DMS 273 (cell line): ENCODE results near the gene POLE3.
"Not testable (repeated sequence)": the region's sequence is repeated elsewhere in the genome, so short reads cannot be mapped to it uniquely, and the experiment has no call there.

ENCODE experiments used
- DNase-seq: peaks from one replicate; lab custom pipeline; 2025; ENCODE audit not compliant: unreplicated experiment; lab: John Stamatoyannopoulos, UW

Gene POLE3

DNA sequence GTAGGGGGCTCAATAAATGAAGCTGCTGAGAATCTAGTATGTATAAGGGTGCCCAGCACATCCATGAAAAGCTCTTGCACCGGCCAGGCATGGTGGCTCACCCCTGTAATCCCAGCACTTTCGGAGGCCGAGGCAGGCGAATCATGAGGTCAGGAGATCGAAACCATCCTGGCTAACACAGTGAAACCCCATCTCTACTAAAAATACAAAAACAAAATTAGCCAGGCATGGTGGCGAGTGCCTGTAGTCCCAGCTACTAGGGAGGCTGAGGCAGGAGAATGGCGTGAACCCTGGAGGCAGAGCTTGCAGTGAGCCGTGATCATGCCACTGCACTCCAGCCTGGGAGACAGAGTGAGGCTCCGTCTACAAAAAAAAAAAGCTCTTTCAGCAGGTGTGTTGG is 4.1 kb downstream of the POLE3 start:
- not testable (repeated sequence) for DNase-seq

DNA sequence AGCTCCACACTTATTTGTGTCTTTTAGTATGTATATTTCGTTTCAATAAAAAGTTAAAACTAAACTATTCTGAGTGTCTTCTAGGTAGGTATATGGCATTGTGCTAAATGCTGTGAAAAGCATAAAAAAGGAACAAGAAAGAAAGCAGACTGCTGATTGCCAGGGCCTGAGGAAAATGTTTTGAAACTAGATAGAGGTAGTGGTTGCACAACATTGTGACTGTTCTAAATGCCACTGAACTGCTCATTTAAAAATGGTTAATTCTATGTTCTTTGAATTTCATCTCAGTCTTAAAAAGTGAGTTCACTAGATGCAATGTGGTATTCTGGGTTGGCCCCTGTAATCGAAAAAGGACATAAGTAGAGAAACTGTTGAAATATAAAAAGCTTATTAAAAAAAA is 6.8 kb downstream of the POLE3 start:
- DNase-seq: no peak

DNA sequence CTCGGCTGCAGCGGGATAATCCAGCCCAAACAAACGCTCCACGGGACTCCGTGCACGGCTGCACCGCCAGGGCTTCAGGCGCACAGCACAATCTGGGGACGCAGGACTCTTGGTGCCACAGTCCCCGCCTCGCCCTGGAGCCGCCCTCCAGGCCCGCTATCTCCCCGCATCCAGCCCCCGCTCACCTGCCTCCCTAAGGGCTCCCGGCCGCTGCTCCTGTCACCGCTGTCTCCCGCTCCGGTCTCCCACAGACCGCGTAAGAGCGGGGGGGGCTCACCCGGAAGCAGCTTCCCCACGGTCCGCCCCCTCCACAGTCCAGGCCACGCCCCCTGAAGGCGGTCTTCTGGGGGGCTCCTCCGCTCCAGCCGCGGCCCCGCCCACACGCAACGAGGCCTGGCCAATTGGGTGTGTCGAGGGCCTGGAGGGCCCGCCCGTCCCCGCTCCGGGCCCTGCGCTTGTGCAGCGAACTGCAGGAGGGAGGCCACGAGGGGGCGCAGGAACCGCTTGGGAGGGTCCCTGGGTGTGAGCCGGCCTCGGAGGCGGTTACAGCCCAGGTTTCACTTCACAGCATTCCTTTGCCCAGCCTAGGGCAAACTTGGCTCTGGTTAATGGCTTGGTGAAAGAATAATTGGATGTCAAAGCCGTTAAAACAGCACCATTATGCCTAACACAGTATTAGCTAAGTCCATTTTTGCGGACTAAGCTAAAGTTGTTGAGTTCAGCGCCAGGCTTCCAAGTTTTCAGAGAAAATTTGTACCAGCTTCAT is 9.3 kb downstream of the POLE3 start, which contains the start of gene ALAD:
Gene ALAD, minus strand, starts transcription at position 258 of the 766 bp plus-strand sequence. CDS start 7,725 bp downstream, outside the sequence.
- DNase-seq: peak; percentile 99

DNA sequence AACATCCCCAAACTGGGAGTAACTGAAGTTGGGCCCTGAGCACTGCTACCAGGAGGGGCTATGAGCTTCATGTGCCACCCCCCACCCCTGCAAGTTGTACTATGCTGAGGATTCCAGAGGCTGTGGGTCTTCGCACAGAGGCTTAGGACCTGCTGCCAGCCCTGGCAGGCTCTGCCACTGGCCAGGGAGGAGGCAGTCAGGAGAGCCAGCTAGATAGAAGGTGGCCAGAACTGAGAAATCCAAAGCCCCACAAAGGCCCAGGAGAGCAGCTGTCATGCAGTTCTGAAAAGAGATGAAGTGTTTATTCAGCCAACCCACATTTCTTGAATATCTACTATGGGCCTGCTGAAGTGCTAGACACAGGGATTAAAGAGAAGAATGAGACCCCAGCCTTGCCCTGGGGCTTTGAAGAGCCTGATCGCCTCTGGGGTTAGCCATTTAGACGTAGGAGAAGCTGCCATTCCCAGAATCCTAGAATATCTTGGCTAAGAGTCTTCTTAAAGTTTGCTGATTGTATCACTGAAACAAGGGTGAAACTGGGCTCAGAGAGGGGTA is 10.8 kb downstream of the POLE3 start:
- DNase-seq: no peak

DNA sequence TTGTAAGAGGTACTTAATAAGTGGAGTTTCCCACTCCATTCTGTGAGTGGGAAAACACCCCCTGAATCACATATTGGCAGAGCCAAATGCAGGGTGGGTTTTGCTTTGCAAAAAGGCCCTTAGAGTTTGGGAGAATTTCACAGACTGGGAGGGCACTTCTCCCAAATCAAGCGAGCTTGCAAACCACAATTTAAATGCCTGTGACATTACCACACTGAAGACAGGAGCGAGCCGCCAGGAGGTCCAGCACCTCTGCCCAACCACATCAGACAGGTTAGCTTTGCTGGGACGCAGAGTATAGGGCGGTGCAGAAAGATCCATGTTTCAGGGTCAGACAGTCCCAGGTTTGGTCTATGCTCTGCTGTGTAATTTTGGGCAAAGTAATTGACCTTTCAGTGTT is 11.7 kb downstream of the POLE3 start:
- no peak for DNase-seq

DNA sequence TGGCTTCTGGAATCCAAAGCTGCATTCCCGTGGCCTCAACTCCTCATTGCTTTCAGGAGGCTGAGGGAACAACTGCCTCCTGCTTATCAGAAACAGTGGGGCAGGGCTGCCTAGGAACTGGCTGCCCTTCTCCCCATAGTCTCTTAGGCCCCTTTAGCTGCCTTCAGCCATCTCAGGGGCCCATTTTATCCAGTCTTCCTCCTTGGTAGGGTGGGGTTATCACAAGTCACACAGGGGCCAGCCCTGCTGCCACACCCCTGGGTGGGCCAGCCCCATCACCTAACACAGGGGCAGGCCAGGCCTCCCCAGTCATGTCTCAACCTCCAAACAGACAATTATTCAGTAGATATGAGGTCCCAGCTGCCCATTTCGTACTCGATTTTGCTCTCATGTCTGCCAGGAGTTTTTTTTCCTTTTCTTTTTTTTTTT is 13.3 kb downstream of the POLE3 start:
- no peak for DNase-seq

DNA sequence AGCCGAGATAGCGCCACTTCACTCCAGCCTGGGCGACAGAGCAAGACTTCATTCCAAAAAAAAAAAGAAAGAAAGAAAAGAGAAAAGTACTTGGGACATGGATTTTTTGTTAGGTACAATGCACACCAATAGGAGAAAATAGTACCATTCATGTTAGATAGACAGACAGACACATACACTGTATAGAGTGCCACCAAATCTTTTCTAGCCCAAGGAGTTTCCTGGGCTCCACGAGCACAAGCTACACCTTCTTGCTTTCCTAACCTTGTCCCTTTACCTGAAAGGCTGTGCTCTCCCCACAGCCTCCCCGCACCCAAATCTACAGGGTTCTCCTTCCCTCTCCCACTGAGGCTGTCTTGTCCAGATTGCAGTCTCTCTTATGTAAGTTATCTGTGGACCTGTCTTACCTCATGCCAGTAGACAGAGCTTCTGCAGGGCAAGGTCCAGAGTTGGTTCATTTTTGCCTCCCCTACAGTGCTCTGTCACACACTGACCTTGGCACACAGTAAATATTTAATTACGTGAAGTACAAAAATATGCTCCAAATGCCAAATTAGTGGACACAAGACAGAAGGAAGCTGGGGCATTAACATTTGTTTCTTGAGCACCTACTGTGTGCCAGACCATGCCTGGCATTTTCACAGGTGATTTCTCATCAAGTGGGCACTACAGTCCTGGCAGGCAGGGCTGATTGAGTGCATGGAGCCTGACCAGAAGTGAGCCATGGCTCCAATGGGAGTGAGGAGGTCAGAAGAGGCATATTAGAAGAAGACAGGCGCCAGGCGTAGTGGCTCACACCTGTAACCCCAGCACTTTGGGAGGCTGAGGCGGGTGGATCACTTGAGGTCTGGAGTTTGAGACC is 15.2 kb downstream of the POLE3 start:
- no peak for DNase-seq

DNA sequence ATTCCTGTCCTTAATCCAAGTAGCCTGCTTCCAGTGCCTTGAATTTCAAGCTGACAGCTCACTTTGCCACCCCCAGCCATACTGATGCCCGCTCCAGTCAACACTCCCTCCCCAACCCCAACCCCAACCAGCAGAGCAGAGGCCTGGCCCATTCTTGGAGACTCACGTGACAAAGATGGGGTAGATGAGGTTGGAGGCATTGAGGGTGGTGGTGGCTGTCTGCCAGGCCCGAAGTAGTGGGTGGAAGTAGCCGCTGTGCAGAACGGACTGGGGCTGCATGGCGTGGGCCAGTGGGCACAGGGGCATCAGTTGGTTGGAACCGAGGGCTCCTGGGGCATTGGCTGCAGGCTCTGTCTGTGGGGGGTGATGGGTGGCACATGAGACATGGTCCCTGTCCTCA is 17.2 kb downstream of the POLE3 start:
- no peak for DNase-seq

DNA sequence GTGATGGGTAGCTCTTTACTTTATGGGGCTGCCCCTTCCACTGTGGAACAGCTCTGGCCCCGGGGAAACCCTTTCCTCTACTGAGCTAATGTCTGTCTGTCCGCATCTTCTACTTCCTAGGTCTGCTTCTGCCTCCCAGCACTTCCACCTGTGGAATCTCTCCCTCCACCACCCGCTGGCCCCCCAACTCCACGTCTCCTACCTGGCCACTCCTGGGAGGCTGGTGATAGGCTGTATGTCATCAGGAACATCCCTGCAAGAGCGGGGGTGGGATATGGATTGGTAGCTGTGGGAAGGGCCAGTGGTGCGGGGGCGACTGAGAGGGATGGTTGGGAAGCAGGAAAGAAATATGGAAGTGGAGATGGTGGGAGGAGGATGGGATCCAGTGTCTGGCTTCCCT is 18.6 kb downstream of the POLE3 start:
- DNase-seq: no peak

DNA sequence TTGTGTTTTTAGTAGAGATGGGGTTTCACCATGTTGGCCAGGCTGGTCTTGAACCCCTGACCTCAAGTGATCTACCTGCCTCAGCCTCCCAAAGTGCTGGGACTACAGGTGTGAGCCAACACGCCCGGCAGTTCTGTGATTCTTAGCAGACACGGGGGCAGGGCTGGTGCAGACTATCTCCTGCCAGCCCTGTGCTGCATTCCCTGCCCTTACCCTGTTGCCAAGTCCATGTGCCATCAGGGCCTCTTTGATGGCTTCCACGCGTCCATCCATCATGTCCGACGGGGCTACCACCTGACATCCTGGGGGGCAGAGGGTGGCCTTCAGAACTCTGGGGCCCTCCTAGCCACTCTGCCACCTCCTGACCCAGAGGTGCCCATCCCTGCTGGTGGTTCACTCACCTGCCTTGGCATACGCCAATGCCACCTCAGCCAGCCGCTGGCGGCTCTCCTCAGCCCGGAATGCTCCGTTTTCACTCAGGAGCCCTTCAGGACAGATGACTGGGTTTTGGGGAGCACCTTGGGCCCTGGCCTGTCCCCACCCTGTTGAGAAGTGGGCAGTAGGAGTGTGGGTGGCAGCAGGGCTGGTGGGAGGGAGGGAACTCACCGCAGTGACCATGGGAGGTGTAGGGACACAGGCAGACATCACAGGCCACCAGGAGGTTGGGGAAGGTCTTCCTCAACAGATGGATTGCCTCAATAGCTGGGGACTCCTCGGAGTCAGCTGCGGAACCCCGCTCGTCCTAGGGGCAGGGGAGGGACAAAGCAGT is 20.1 kb downstream of the POLE3 start:
- DNase-seq: no peak

DNA sequence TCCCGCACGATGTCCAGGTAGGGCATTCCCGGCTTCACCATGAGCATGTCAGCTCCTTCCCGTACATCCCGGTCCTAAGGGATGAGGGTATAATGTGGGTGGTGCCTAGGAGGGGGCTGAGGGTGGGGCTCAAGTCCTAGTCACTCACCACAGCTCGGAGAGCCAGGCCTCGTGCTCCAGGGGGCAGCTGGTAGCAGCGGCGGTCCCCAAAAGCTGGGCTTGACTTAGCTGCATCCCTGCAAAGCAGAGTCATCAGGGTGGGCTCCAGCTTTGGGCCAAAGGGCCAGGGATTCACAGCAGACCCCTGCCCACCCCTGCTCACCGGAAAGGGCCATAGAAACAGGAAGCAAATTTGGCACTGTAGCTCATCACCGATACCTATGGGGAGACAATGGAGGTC is 21.0 kb downstream of the POLE3 start:
- no peak for DNase-seq

DNA sequence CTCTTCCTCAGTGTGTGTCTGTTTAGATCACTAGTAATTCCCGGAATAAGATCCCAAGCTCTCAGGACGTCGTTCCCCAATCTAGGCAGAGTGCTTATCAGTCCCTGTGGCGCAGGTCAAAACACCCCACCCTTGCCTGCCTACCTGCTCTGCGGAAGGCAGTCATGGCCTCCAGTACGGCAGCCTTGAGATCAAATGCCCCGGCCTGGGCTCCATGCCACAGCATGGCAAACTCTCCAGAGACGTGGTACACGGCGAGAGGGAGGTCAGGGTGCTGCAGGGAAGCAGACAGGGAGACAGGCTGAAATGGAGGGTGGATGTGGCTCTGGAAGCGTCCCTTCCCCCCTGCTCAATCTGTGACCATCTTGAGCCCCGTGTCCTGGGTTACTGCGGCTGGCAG is 21.6 kb downstream of the POLE3 start:
- DNase-seq: no peak

DNA sequence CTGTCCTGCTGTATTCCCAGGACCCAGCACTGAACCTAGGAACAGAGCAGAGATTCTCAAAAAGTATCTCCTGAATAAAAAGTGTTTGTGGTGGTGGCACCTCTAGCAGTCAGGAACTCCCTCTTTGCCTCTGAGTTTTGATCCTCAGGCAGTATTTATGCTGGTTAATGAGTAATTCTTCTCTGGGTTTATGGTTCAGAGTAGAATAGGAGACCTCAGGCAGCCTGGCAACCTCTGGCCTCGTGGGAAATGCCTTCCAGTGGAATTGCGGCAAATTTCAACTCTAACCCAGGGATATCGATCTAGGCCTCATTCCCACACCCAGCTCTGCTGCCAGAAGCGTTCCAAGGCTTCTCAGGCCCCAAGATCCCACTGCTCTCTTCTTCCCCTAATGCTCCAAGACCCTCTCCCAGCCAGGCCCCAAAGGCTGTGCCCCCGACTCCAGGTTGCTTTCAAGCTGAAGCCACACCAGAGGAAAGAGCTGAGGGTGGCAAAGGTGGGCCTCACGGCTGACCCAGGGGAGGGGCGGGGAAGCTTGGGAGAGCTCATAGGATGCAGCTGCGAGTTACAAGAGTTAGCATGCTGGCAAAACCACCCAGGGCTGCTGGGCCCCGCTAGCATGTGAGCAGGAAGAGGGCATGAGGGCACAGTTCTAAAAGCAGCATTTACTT is 22.8 kb downstream of the POLE3 start:
- DNase-seq: no peak

DNA sequence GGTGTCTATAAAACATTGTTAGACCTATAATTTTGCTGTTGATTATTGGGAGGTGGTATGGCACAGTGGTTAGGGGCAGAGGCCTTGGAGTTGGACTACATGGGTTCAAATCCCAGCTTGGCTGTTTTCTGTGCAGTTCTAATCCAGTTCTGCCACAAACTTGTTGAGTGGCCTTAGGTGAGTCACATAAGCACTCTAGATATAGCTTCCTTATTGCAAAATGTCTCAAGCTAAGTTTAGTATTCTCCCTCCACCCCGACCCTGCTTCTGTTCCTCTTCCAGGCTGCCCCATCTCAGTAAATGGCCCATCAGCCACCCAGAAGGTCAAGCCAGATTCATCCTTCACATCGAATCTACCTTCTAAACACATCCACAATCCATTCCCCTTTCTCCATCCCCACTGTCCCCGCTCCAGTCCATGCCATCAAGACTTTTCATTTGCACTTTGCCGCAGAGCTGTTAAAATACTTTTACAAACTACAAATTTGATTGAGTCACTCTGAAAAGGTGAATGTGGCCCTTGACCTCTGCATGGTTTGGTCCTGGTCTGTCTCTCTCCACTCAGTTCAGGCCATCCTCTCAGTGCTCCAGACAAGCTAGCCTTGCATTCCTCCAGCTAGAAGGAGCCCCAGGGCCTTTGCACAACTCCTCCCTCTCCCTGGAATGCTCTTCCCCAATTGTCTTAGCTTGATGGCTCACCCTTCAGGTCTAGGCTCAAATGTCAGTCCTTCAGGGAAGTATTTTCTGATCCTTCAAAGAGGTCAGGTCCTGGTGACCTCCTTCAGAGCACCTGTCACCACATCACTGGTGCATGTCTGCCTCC is 23.7 kb downstream of the POLE3 start:
- DNase-seq: no peak

DNA sequence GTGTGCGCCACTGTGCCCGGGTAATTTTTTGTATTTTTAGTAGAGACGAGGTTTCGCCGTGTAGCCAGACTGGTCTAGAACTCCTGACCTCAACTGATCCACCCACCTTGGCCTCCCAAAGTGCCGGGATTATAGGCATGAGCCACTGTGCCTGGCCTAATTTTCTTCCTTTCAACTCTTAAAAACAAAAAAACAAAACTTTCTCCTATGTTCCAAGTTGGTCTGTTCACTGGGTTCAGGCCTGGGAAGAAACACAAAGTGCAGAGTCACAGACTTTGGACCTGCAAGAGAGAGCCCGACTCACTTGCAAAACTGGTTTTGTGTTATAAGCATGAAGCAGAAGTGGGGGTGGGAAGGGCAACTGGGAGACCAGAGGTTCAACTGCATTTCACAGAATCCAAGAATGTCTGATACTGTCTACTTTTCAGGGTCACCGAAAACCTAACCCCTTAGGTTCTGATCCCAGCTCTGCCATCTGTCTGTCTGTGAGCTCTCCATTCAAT is 28.5 kb downstream of the POLE3 start:
- DNase-seq: no peak

DNA sequence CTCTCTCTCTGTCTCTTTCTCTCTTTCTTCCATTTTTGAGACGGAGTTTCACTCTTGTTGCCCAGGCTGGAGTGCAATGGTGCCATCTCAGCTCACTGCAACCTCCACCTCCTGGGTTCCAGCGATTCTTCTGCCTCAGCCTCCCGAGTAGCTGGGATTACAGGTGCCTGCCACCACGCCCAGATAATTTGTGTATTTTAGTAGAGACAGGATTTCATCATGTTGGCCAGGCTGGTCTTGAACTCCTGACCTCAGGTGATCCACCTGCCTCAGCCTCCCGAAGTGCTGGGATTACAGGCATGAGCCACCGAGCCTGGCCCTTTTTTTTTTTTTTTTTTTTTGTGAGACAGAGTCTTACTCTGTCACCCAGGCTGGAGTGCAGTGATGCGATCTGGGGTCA is 29.0 kb downstream of the POLE3 start:
- not testable (repeated sequence) for DNase-seq

DNA sequence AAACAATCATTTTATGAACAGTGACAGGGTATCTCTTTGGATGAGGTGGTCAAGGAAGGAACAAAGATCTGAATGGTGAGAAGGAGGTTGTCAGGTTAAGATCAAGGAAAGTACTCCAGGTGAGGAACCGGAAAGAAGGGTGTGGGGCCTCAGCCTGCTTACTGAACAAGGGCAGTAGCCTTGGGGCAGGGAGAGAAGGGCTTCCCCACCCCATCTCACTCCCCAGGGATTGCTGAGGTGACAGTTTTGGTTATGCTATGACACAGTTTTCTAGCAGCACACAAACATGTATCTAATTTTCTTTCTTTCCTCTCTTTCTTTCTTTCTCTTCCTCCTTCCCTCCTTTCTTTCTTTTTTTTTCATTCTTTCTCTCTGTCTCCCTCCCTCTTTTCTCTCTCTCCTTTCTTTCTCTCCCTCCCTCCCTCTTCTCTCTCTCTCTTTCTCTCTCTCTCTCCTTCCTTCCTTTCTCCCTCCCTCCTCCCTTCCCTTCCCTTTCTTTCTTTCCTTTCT is 29.6 kb downstream of the POLE3 start:
- no peak for DNase-seq

DNA sequence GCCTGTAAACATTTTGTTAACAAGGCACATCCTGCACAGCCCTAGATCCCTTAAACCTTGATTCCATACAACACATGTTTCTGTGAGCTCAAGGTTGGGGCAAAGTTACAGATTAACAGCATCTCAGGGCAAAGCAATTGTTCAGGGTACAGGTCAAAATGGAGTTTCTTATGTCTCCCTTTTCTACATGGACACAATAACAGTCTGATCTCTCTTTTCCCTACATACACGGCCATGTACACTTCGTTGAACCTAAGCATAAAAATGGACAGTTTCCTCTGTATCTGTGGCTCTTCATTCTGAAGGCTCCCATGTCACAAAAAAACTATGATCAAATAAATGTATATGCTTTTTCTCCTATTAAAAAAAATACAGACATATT is 30.7 kb downstream of the POLE3 start:
- not testable (repeated sequence) for DNase-seq

DNA sequence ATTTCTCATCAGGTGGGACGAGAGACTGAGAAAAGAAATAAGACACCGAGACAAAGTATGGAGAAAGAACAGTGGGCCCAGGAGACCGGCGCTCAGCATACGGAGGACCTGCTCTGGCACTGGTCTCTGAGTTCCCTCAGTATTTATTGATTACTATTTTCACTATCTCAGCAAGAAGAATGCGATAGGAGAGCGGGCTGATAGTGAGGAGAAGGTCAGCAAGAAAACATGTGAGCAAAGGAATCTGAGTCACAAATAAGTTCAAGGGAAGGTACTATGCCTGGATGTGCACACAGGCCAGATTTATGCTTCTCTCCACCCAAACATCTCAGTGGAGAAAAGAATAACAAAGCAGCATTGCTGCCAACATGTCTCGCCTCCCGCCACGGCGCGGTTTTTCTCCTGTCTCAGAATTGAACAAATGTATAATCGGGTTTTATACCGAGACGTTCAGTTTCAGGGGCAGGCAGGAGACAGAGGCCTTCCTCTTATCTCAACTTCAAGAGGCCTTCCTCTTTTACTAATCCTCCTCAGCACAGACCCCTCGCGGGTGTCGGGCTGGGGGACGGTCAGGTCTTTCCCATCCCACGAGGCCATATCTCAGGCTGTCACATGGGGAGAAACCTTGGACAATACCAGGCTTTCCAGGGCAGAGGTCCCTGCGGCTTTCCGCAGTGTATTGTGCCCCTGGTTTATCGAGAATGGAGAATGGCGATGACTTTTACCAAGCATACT is 31.2 kb downstream of the POLE3 start:
- DNase-seq: not testable (repeated sequence)
